HepG2 (cell line): ENCODE data around the gene SETD2. TPM values are rescaled to one million over a fixed set of nuclear protein-coding genes. Genes with fewer than 3 reads are reported as not detected.

Source experiments
- ATAC-seq: fragments of 200-7000 bp; cut with Tn5 transposase; 3 replicates; pipeline ENCODE4 v1.9.1; 2020; ENCODE audit warnings: mild to moderate bottlenecking, moderate library complexity
- BruUV-seq: library from RNA; stranded (reverse); fragments of 400-500 nt; replicated peaks from 2 replicates; lab custom pipeline; 2021; lab: Mats Ljungman, UMichigan
- CTCF ChIA-PET: fragments of 300-600 bp; formaldehyde crosslinking; extraction: SDS; loops from one replicate; lab custom pipeline; 2021; ENCODE audit warnings: low total read pairs, inconsistent platforms, low intra/inter-chr PET ratio; lab: Yijun Ruan, JAX
- POLR2A ChIA-PET: fragments of 350-600 bp; sonication (Branson Sonifier 250); formaldehyde crosslinking; loops from one replicate; lab custom pipeline; 2020; ENCODE audit warnings: antibody characterized with exemption, inconsistent platforms; lab: Yijun Ruan, JAX
- DNase-seq: peaks from one replicate; pipeline ENCODE4 v3.0.0-alpha.2; 2015; ENCODE audit warnings: low spot score
- FAIRE-seq: peaks from 3 replicates; lab custom pipeline; 2011; peaks lifted over from hg19 to GRCh38; lab: Jason Lieb, UNC
- H2AFZ ChIP-seq: one replicate; pipeline ENCODE4 v1.6.1; 2011; ENCODE audit warnings: low read length, inconsistent platforms
- H3K27ac ChIP-seq: fragments of 300-600 bp; 3 replicates; pipeline ENCODE4 v1.8.0; 2011; ENCODE audit warnings: mixed run types, mild to moderate bottlenecking, mixed read lengths, low read length, inconsistent platforms; ENCODE audit not compliant: insufficient read depth; ENCODE audit errors: extremely low read length
- H3K27me3 ChIP-seq, 2 experiments: fragments of 200-600 bp in 1 of 2; 2 replicates in 1 of 2; 3 replicates in 1 of 2; pipeline versions ENCODE4 v1.6.0 to v1.8.0; 2011; ENCODE audit warnings: low read length in 2 of 2, mild to moderate bottlenecking in 2 of 2, moderate library complexity in 2 of 2, inconsistent platforms in 1 of 2; ENCODE audit not compliant: insufficient read depth in 2 of 2, control insufficient read depth in 1 of 2
- H3K36me3 ChIP-seq, 2 experiments: fragments of 200-600 bp in 1 of 2; replicated peaks in 1 of 2; 2 replicates in 1 of 2; 3 replicates in 1 of 2; pipeline versions ENCODE4 v1.5.1 to v1.8.0; 2011; ENCODE audit warnings: low read length in 2 of 2, inconsistent platforms in 1 of 2; ENCODE audit not compliant: insufficient read depth in 2 of 2, control insufficient read depth in 1 of 2
- H3K4me1 ChIP-seq: 2 replicates; pipeline ENCODE4 v1.5.1; 2012; ENCODE audit warnings: low read length, inconsistent platforms; ENCODE audit not compliant: insufficient read depth
- H3K4me2 ChIP-seq: 2 replicates; pipeline ENCODE4 v1.6.0; 2011; ENCODE audit warnings: low read depth, low read length, inconsistent platforms
- H3K4me3 ChIP-seq, 3 experiments: fragments of 200-600 bp in 1 of 3; sonication (generic), shearing (Covaris generic) in 1 of 3; replicated peaks in 1 of 3; 2 replicates each; pipeline ENCODE4 v1.5.1; 2011 to 2016; ENCODE audit warnings: low read length in 3 of 3, inconsistent platforms in 2 of 3, low read depth in 2 of 3, mild to moderate bottlenecking in 2 of 3, control low read depth in 1 of 3, mixed read lengths in 1 of 3; ENCODE audit not compliant: insufficient read depth in 1 of 3
- H3K79me2 ChIP-seq: one replicate; pipeline ENCODE4 v1.6.1; 2011; ENCODE audit warnings: low read length, inconsistent platforms; ENCODE audit not compliant: insufficient read depth
- H3K9ac ChIP-seq: 2 replicates; pipeline ENCODE4 v1.6.0; 2011; ENCODE audit warnings: mild to moderate bottlenecking, low read depth, low read length, inconsistent platforms; ENCODE audit not compliant: insufficient read depth
- H3K9me3 ChIP-seq: 2 replicates; pipeline ENCODE4 v1.5.1; 2012; ENCODE audit warnings: mild to moderate bottlenecking, low read length
- H4K20me1 ChIP-seq: 2 replicates; pipeline ENCODE4 v1.6.0; 2011; ENCODE audit warnings: inconsistent platforms, mild to moderate bottlenecking, low read length, moderate library complexity; ENCODE audit not compliant: insufficient read depth
- ARNTL ChIP-seq: sonication (generic); formaldehyde crosslinking; IDR thresholded peaks from 2 replicates; pipeline ENCODE4 v1.4.0; 2020; ENCODE audit warnings: mild to moderate bottlenecking, missing genetic modification reagents
- ELF1 ChIP-seq: sonication (generic); formaldehyde crosslinking; IDR thresholded peaks from 2 replicates; pipeline ENCODE4 v1.4.0; 2020; ENCODE audit warnings: missing genetic modification reagents
- ELF4 ChIP-seq: sonication (generic); formaldehyde crosslinking; IDR thresholded peaks from 2 replicates; pipeline ENCODE4 v1.5.0; 2020; ENCODE audit warnings: missing genetic modification reagents, mild to moderate bottlenecking, moderate library complexity, borderline replicate concordance
- PBX2 ChIP-seq: IDR thresholded peaks from 2 replicates; pipeline ENCODE4 v1.6.1; 2016; ENCODE audit warnings: control low read depth
- TFDP2 ChIP-seq: sonication (generic); formaldehyde crosslinking; IDR thresholded peaks from 2 replicates; pipeline ENCODE4 v1.4.0; 2020; ENCODE audit warnings: missing genetic modification reagents
- ZKSCAN8 ChIP-seq: IDR thresholded peaks from 2 replicates; pipeline ENCODE4 v1.6.1; 2016; ENCODE audit warnings: borderline replicate concordance, missing genetic modification reagents, missing compliant biosample characterization
- ZNF33B ChIP-seq: sonication (generic); formaldehyde crosslinking; IDR thresholded peaks from 2 replicates; pipeline ENCODE4 v1.5.1; 2020; ENCODE audit warnings: mild to moderate bottlenecking, missing genetic modification reagents
- ZNF792 ChIP-seq: IDR thresholded peaks from 2 replicates; pipeline ENCODE4 v1.6.1; 2016
- WGBS: methylation state at CpG from one replicate; pipeline ENCODE4 v1.1.6; 2017; ENCODE audit warnings: low lambda C conversion rate; 5-methylcytosine and 5-hydroxymethylcytosine counted together
- in situ Hi-C: cut with HindIII; loops from 2 replicates; pipeline ENCODE4 v1.10.0; 2017; ENCODE audit warnings: low pct_unique_long_range_greater_than_20kb; ENCODE audit not compliant: extremely low pct_ligation_motif_present
- intact Hi-C: fragments of 100-400 bp; cut with micrococcal nuclease; formaldehyde crosslinking; loops from one replicate; pipeline ENCODE4 v1.10.0; 2022; ENCODE audit not compliant: unreplicated experiment
- polyA plus RNA-seq, 8 experiments: library from polyadenylated mRNA; depleted of rRNA in 3 of 8; stranded (reverse) in 7 of 8; unstranded in 1 of 8; fragments of >200 nt; fragmentation: Illumina TruSeq in 4 of 8; extraction: Trizol in 4 of 8; gene quantifications; 2 replicates each; pipeline versions ENCODE4 v1.2.1 to v1.2.3, GENCODE V29; 2011 to 2016; ENCODE audit warnings: low read depth in 4 of 8, missing spikeins in 1 of 8, mixed read lengths in 1 of 8; ENCODE audit not compliant: insufficient read depth in 1 of 8
- total RNA-seq, 5 experiments: library from RNA; depleted of rRNA; stranded (reverse); fragments of >200 nt; fragmentation: Illumina TruSeq; extraction: Trizol; gene quantifications; 2 replicates each; pipeline ENCODE4 v1.2.3, GENCODE V29; 2016; ENCODE audit warnings: low read depth in 1 of 5

SETD2 gene
- total and polyA plus RNA-seq, 2 of the 13 experiments (the other 11 are each of a cell fraction or from before 2014, with no cell fraction given): 14.2 to 24.2 TPM

GRCh38 chr3:47130557-47130956 is 33.4 kb downstream of the SETD2 start (continued):
- TF ChIP-seq TFDP2 (CRISPR knock-in tag) (no peak), ZNF33B (CRISPR knock-in tag) (no peak), ZKSCAN8 (no peak), ZNF792 (CRISPR knock-in tag) (no peak)

GRCh38 chr3:47128137-47128536 is 35.8 kb downstream of the SETD2 start:
- peaks cover 67% of the 10 kb centered on the region for H3K79me2 ChIP-seq
- no peak overlapping the region for H2AFZ ChIP-seq
- TF ChIP-seq ELF4 (CRISPR knock-in tag) (no peak), ELF1 (CRISPR knock-in tag) (no peak), ARNTL (CRISPR knock-in tag) (no peak), PBX2 (no peak)
- H4K20me1 ChIP-seq: peaks cover 13% of the 10 kb centered on the region
- H3K4me1 ChIP-seq: peaks cover 44% of the 10 kb centered on the region
- BruUV-seq: no TSS peak
- DNase-seq: no peak
- H3K4me2 ChIP-seq: no peak overlapping the region
- FAIRE-seq: no peak
- 82% methylated on average over 4 of the region's 4 CpGs for WGBS
- ATAC-seq: no peak
- H3K4me3 ChIP-seq: no peak overlapping the region
- H3K9ac ChIP-seq: no peak overlapping the region
- in situ Hi-C loops (no loop called here), intact Hi-C loops (no loop called here)
- no peaks in the 10 kb centered on the region for H3K27me3 ChIP-seq
- no peak overlapping the region for H3K27ac ChIP-seq
- ChIA-PET POLR2A (no interaction called here), CTCF (no interaction called here)
- no peaks in the 10 kb centered on the region for H3K9me3 ChIP-seq
- H3K36me3 ChIP-seq: peaks cover 5 to 22% of the 10 kb centered on the region in 2 experiments; a peak in 4 of 5 replicates
